HG03571 (cell line): ENCODE measurements around the gene SOD3.

Experiments
- ATAC-seq: cut with Tn5 transposase; IDR thresholded peaks from one replicate; pipeline ENCODE4 v1.9.1; 2021; ENCODE audit not compliant: unreplicated experiment

Gene SOD3

DNA sequence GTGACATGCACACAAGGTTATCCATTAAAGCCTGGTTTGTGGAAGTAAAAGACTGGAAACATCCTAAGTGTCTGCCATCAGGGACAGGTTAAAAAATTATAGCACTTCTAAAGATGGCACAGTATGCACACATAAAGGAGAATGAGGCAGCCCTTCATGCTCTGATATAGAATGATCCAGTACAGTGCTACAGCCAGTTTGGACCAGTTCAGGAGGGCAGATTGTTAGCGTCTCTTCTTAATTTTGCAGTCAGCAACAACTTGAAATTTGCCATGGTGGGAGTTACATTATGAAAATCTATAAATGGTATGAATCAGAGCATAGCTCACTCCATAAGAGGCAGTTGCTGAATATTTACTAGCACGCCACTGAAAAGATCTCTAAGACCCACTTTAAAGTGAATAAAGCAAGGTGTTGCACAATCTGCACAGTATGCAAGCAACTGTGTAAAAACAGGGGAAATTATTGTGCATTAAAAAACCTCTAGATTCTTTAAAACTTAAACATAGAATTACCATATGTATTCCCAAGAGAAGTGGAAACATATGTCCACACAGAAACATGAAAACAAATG, 20.3 kb upstream of the SOD3 start:
- ATAC-seq = no peak

- ATAC-seq = no peak
Measured at GRCh38 chr4:24775750-24776149, 19.6 kb upstream of the SOD3 start.

GRCh38 chr4:24777536-24778463, 17.6 kb upstream of the SOD3 start:
- ATAC-seq = no peak

- no peak for ATAC-seq
Measured at GRCh38 chr4:24778464-24779225, 16.7 kb upstream of the SOD3 start.

DNA sequence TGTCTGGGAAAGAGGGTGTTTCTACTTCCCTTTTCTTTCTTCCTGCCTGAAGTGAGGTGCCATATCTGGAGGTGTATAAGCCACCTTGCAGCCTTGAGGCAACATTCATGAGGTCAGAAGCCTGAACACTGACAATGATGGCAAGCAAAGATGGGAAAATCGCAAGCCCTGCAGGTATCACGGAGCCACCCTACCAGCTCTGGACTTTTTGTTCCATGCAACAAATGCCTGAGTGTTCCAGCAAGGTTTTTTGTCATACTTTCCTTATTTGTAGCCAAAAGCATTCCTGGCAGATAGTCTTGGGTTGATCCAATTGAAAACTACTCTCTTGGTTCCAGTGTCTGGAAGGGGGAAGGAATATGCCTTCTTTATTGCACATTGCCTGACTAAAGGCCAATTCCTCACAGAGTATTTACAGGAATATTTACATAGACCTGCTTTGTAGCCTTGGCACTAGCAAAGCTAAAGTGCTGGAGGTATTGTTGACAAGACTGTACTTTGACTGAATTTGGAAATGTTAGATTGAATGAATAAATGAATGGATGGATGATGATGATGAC, 14.4 kb upstream of the SOD3 start:
- ATAC-seq = no peak

DNA sequence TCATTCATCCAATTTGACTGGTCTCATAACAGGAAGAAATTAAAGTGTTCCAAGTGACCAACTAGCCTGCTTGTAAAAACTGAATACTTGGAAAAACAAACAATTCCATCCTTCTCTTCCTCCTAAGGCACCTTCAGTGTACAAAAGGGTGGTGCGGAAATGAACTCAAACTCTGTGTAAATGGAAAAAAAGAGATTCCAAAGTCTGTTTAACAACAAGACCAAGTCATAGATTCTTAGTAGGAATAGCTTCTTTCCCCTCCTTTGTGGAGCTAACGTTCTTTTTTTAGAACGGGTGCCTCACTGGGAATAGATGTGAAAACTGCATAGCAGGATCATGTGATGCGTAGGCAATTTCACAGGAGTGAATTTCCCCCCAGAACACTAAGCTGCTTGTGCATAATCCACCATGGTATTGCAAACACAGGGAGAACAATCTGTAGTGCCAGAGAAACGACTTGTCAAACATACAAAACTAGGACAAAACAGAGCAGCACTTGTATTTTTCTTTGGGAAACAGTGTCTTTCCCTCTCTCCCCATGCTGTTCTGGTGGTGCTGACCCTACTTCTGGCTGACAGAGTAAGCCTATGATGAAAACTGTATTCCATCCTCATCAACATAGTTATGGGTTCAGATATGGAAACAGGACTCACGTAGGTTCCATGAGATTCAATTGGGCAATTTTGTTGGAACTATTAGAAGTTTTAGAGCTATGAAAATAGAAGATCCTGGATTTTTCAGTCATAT, 13.2 kb upstream of the SOD3 start:
- no peak for ATAC-seq

GRCh38 chr4:24783506-24783905, 11.9 kb upstream of the SOD3 start:
- ATAC-seq = no peak

GRCh38 chr4:24791043-24791442, 4.3 kb upstream of the SOD3 start:
- ATAC-seq = no peak

- no peak for ATAC-seq
Measured at GRCh38 chr4:24792552-24792951, 2.8 kb upstream of the SOD3 start.

DNA sequence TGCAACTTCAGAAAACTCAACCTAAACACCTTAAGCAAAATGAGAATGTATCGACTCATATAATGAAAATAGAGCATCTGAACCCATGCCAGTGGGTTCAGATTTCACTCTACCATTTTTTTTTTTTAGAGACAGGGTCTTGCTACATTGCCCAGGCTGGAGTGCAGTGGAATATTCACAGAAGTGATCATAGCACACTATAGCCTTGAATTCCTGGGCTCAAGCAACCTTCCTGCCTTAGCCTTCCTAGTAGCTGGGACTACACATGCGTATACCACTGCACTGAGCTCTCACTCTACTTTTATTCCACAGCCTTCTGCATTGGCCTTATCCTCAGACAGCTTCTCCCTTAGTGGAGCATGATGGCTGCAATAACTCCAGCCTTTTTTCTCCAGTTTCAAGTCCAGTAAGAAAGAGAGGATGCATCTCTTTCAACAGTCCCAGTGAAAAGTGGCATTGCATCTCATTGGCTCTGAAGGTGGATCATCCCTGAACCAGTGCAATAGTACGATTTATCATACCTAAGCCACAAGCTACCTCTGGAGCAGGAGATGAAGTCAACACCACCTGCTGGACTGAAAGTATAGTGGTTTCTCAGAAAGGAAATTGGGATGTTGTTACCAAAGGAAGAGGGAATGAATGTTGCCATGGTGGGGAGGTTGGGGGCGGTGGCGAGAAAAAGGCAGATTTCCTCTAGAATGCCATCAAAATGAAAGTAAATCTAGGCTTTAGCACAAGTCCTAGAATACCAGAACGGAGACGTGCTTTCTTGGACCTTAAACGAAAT, 2.0 kb upstream of the SOD3 start:
- ATAC-seq = no peak

DNA sequence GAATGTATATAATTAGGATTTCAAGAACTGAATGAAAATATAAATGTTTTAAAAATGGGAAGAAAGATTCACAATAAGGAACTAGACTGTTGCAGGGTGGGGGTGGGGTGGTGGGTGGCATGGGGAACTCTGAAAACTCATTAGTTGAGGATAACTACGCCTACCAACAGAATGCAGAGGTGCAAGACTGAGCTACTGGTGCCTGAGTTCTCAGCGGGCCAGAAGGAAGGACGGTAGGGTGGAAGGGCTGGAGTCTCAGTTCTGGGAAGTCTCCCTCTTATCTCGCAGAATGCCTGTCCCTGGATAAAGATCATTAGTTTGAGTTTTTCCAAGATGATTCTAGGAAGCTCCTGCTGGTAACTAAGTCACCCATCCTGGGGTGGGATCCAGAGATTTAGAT, 1.3 kb upstream of the SOD3 start:
- ATAC-seq = no peak

GRCh38 chr4:24794480-24794879, 893 bp upstream of the SOD3 start:
- no peak for ATAC-seq

DNA sequence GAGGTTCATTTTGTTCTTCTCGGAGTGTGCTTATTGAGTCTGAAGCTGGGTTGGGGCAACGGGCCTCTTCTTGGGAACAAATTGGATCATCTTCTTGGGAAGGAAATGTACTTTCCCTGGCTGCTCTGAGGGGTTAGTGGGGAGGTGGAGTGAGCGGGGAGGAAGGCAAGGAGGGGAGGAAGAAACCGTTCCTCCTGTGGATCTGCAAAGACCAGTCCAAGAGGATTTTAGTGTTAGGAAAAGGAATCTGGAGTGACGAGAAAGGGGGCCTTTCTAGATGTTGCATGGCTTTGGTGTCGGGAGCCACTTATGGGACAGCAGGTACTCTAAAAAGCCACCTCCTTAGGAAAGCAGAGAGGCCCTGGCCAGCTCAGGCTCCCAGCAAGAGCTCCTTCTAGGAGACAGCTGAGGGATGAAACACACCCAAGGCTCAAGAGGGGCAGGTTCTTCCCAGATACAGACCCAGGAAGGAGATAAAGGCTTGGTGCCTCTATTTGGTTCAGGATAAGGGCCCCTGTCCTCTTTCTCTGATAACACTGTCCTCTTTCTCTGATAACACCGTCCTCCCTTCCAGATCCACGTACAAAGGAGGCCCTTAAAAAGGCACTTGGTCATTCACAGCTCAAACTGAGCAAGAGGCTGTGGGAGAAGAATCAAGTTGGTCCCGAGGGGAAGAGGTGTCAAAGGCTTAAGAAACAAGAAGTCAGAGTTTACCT, 451 bp downstream of the SOD3 start:
- no peak for ATAC-seq

DNA sequence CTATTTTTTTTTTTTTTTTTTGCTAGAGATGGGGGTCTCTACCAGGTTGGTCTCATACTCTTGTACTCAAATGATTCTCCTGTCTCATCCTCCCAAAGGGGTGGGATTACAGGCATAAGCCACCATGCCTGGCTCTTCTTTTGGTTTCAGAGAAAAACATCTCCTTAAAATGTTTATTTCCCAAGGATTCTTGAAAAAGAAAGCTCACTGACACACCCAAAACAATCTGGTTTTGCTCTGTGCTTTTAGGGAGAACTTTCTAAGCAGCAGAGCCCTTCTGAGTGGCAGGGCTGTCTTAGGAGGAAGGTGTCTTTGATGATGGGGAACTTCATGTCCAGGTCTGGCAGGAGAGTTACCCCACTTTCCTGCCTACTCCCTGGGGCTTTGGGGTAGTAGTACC, 1.2 kb downstream of the SOD3 start:
- ATAC-seq = no peak

GRCh38 chr4:24798036-24798610, 2.8 kb downstream of the SOD3 start:
- ATAC-seq = no peak

GRCh38 chr4:24799196-24799543, 3.8 kb downstream of the SOD3 start:
- no peak for ATAC-seq

DNA sequence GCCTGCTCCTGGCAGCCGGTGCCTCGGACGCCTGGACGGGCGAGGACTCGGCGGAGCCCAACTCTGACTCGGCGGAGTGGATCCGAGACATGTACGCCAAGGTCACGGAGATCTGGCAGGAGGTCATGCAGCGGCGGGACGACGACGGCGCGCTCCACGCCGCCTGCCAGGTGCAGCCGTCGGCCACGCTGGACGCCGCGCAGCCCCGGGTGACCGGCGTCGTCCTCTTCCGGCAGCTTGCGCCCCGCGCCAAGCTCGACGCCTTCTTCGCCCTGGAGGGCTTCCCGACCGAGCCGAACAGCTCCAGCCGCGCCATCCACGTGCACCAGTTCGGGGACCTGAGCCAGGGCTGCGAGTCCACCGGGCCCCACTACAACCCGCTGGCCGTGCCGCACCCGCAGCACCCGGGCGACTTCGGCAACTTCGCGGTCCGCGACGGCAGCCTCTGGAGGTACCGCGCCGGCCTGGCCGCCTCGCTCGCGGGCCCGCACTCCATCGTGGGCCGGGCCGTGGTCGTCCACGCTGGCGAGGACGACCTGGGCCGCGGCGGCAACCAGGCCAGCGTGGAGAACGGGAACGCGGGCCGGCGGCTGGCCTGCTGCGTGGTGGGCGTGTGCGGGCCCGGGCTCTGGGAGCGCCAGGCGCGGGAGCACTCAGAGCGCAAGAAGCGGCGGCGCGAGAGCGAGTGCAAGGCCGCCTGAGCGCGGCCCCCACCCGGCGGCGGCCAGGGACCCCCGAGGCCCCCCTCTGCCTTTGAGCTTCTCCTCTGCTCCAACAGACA, 4.4 kb downstream of the SOD3 start:
- no peak for ATAC-seq

DNA sequence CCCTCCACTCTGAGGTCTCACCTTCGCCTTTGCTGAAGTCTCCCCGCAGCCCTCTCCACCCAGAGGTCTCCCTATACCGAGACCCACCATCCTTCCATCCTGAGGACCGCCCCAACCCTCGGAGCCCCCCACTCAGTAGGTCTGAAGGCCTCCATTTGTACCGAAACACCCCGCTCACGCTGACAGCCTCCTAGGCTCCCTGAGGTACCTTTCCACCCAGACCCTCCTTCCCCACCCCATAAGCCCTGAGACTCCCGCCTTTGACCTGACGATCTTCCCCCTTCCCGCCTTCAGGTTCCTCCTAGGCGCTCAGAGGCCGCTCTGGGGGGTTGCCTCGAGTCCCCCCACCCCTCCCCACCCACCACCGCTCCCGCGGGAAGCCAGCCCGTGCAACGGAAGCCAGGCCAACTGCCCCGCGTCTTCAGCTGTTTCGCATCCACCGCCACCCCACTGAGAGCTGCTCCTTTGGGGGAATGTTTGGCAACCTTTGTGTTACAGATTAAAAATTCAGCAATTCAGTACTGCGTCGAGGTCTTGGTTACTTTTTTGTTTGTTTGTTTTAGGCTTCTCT, 5.0 kb downstream of the SOD3 start:
- no peak for ATAC-seq
